Measurements from ENCODE around the gene AMBP. TPM values are rescaled to one million over a fixed set of nuclear protein-coding genes. Genes with fewer than 3 reads are reported as not detected.

AMBP gene
- polyA plus RNA-seq, 1 donor: 0.27 TPM

Other genes starting within 250 kb of the AMBP start
- 15.1 TPM for gene ZNF618, start 202.0 kb downstream of the AMBP start, polyA plus RNA-seq (ENCODE audit: insufficient read length)
- gene KIF12, start 21.0 kb upstream of the AMBP start, polyA plus RNA-seq (ENCODE audit: insufficient read length): 0.52 TPM
- gene COL27A1, start 77.2 kb upstream of the AMBP start, polyA plus RNA-seq (ENCODE audit: insufficient read length): 36.9 TPM
- 0.30 TPM for gene ORM1, start 244.8 kb upstream of the AMBP start, polyA plus RNA-seq (ENCODE audit: insufficient read length)

Measured in hindlimb muscle (tissue), 1 donor.